NCI-H1048 (cell line): ENCODE data around the gene ZNF100.
A peak's percentile ranks its signal among the peaks of the same experiment; 100 is the strongest.
"Not testable (repeated sequence)": the region's sequence is repeated elsewhere in the genome, so short reads cannot be mapped to it uniquely, and the experiment has no call there.

Experiments used
- DNase-seq: peaks from one replicate; lab custom pipeline; 2025; lab: John Stamatoyannopoulos, UW

The ZNF100 gene

DNA sequence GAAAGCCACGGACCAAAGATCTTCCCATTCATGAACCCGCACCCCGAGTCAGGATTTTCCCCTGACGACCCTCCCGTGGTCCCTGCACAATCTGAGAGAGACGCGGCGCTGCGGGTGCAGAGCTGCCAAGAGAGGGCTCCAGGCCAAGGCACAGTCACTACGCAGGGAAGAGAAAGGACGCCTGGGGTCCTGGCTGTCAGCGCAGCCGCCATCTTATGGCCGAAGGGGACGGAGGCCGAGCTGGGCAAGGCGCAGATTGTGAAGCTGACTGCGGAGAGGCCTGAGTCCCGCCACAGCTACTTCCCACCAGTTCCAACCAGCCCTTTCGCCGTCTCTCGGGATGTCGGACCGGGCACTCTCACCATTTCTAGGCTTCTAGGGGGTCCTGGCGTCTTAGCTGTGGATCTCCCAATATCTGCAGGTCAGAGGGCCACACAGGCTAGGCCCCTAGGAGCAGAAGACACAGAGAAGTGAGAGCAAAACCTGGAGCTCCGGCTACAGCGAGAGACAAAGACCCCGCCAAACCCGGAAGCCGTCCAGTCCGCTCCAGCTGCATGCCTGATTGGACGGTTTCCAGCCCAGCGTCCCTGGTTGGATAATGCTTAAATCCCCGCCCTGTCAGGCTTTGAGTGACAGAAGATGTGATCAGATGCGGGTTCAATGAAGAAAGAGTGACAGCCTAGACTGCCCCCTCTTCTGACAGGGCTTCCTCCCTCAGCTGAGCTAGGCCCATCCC lies at the start of gene ZNF100:
TSS of gene ZNF100 (minus strand) at position 515 of the 736 bp plus-strand sequence. CDS start at position 365, 150 bp downstream.
- peak; percentile 81 for DNase-seq

- no peak for DNase-seq
Measured at GRCh38 chr19:21812448-21812847, 45.1 kb upstream of the ZNF100 start.

DNA sequence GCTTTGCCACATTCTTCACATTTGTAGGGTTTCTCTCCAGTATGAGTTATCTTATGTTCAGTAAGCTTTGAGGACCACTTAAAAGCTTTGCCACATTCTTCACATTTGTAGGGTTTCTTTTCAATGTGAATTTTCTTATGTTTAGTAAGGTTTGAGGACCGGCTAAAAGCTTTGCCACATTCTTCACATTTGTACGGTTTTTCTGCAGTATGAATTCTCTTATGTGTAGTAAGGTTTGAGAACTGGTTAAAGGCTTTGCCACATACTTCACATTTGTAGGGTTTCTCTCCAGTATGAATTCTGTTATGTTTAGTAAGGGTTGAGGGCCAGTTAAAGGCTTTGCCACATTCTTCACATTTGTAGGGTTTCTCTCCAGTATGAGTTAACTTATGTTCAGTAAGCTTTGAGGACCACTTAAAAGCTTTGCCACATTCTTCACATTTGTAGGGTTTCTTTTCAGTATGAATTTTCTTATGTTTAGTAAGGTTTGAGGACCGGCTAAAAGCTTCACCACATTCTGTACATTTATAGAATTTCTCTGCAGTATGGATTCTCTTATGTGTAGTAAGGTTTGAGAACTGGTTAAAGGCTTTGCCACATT lies 41.1 kb upstream of the ZNF100 start:
- DNase-seq, result not testable (repeated sequence)

DNA sequence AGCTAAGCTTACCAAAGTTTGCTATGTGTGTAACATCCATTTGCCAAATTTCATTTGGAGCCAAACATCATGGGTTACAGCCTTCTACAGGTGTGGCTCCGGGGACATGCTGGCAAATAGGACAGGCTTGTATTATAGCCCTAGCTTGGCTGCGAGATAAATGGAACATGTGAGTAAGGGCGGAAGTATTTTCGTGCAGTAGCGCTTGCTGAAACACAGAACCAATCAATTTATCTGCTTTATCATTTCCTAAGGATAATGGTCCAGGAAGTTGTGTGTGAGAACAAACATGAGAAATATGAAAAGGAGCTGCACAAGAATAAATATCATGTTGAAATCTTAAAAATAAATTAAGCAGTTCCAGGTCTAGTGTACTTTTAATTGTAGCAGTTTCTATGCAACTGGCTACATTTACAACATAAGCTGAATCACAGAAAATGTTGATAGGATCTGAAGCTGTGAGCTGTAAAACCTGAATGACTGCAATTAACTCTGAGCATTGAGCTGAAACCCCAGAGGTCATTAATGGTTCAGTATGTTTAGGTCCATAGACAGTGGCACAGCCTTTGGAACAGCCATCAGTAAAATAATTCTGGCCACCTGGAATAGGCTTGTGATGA lies 22.2 kb upstream of the ZNF100 start:
- DNase-seq, result no peak

DNA sequence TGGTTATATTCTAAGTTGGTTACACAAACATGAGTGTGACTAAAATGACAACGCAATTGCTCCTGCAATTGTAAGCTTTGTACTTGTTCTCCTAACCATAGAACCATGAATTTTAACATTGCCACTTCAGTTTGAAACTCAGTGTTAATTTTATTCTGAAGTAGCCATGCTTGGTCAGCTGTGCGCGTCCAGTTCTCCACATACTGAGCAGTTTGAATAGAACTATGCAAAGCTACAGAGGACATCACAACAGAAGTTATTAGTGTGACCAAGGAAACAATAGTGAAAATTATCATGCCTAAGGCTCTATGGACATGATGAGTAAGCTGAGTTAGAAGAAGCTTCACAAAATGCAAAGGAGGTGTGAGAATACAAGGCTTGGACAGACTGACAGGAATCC lies 19.6 kb upstream of the ZNF100 start:
- no peak for DNase-seq

DNA sequence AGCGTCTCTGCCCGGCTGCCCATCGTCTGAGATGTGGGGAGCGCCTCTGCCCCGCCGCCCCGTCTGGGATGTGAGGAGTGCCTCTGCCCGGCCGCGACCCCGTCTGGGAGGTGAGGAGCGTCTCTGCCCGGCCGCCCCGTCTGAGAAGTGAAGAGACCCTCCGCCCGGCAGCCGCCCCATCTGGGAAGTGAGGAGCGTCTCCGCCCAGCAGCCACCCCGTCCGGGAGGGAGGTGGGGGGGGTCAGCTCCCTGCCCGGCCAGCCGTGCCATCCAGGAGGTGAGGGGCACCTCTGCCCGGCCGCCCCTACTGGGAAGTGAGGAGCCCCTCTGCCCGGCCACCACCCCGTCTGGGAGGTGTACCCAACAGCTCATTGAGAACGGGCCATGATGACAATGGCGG lies 8.4 kb upstream of the ZNF100 start:
- DNase-seq, result not testable (repeated sequence)

- not testable (repeated sequence) for DNase-seq
Measured at GRCh38 chr19:21766705-21767064, 694 bp downstream of the ZNF100 start.

- no peak for DNase-seq
Measured at GRCh38 chr19:21765151-21765550, 2.2 kb downstream of the ZNF100 start.

DNA sequence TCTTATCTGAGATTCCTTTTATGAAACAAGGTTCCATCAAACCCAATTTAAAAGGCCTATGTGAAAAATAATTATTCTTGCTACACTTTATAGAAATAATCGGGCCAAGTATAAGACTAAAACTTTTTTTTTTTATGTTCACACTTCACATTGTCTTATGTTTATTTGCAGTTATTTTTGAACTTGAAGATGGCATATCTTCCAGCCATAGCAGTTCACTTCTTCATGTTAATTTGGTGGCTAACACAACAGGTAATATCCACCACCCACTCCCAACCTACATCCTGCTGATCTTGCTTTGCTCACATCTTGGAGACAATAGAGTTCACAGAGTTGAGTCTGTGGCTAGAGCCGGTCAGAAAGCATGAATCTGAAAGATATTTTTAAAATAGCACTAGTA lies 5.8 kb downstream of the ZNF100 start:
- DNase-seq, result not testable (repeated sequence)

- no peak for DNase-seq
Measured at GRCh38 chr19:21758296-21758695, 9.1 kb downstream of the ZNF100 start.

DNA sequence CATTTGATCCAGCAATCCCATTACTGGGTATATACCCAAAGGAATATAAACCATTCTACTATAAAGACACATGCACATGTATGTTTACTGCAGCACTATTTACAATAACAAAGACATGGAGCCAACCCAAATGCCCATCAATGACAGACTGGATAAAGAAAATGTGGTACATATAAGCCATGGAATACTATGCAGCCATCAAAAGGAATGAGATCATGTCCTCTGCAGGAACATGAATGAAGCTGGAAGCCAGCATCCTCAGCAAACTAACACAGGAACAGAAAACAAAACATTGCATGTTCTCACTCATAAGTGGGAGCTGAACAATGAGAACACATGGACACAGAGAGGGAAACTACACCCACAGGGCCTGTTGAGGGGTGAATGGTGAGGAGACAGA lies 11.8 kb downstream of the ZNF100 start:
- DNase-seq, result not testable (repeated sequence)

DNA sequence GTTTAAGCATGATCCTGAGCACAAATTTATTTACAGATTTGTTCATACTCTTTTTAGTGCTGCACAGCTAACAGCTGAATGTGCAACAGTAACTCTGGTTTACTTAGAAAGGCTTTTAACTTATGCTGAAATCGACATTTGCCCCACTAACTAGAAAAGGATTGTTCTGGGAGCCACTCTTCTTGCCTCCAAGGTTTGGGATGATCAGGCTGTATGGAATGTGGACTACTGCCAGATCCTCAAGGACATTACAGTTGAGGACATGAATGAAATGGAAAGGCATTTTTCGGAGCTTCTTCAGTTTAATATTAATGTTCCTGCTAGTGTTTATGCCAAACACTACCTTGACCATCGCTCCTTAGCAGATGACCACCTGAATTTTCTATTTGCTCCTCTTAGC lies 16.0 kb downstream of the ZNF100 start:
- no peak for DNase-seq

- DNase-seq, result no peak
Measured at GRCh38 chr19:21750586-21751128, 16.7 kb downstream of the ZNF100 start.

DNA sequence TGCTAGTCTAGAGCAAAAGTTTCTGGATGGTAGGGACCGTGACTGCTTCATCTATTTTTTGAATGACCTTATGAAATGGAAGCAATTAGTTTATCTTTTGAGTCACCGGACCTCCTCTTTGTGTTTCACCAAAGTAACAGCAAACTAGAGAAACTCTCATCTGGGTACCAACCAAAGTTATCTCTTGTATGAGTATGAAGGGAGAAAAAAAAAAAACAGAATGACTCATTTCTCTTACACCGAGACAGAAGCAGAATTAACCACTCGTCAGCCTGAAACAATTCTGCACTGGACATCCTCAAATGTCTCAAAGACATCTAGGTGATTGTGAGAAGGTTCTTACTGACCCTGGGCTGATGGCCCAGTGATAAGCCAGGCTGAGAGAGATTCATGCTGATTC lies 18.3 kb downstream of the ZNF100 start:
- DNase-seq, result no peak

- no peak for DNase-seq
Measured at GRCh38 chr19:21748088-21748487, 19.3 kb downstream of the ZNF100 start.

DNA sequence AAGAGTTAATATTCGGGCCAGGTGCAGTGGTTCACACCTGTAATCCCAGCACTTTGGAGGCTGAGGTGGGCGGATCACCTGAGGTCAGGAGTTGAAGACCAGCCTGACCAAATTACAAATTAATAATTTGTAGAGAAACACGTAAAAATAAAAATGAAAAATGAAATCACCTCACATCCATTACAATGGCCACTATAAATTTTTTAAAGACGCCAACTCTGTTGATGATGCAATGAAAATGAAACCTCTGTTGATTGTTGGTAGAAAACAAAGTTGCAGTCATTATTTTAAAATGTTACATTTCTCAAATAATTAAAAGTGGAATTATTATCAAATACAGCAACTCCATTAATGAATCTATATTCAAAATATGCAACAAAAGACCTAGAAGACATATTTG lies 26.8 kb downstream of the ZNF100 start:
- no peak for DNase-seq

DNA sequence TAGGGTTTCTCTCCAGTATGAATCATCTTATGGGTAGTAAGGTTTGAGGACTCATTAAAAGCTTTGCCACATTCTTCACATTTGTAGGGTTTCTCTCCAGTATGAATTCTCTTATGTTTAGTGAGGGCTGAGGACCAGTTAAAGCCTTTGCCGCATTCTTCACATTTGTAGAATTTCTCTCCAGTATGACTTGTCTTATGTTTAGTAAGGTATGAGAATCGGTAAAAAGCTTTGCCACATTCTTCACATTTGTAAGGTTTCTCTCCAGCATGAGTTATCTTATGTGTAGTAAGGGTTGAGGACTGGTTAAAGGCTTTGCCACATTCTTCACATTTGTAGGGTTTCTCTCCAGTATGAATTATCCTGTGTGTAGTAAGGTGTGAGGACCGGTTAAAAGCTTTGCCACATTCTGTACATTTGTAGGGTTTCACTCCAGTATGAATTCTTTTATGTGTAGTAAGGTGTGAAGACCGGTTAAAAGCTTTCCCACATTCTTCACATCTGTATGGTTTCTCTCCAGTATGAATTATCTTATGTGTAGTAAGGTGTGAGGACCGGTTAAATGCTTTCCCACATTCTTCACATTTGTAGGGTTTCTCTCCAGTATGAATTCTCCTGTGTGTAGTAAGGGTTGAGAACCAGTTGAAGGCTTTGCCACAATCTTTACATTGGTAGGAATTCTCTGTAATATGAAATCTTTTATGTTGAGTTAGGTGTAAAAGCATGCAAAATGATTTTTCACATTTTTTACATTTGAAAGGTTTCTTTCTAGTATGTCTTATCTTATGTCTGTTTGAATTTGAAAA lies 40.2 kb downstream of the ZNF100 start:
- DNase-seq, result not testable (repeated sequence)

DNA sequence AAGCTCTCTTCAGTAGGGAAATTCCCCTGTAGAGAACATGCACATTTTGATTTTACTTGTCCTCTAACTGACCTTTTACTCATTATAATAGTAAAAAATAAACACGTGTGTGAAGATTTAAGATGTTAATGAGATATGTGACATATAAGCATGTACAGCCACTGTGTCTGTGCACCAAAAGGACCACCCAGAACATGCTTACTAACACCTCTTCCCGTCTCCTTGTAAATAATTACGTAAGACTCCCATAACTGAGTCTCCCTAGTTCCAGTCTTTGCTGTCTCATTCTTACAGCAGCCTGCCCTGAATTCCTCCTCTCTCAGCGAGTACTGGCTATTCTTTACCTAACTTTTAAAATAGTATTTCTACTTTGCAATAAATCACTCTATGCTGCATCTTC lies 53.6 kb downstream of the ZNF100 start:
- no peak for DNase-seq

GRCh38 chr19:21709464-21709863 lies 57.9 kb downstream of the ZNF100 start:
- no peak for DNase-seq

DNA sequence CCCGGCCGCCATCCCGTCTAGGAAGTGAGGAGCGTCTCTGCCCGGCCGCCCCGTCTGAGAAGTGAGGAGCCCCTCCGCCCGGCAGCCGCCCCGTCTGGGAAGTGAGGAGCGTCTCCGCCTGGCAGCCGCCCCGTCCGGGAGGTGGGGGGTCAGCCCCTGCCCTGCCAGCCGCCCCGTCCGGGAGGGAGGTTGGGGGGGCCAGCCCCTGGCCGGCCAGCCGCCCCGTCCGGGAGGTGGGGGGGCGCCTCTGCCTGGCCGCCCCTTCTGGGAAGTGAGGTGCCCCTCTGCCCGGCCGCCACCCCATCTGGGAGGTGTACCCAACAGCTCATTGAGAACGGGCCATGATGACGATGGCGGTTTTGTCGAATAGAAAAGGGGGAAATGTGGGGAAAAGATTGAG lies 59.5 kb downstream of the ZNF100 start:
- DNase-seq, result not testable (repeated sequence)

DNA sequence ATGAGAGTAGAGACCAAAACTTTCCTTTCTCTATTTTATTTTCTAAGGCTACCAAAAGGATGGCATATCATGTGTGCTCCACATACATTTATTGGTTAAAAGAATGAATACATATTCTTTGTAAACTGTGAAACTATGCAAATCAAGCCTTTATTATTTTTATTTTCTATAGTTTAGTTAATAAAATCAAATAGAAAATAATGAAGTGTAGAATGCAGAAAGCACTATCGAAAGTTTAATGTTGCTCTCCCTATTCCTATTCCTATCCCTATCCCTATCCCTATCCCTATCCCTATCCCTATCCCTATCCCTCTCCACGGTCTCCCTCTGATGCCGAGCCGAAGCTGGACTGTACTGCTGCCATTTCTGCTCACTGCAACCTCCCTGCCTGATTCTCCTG lies 60.3 kb downstream of the ZNF100 start:
- no peak for DNase-seq

GRCh38 chr19:21705393-21705792 lies 62.0 kb downstream of the ZNF100 start:
- no peak for DNase-seq
